ENCODE data around the gene SND1.

- TF ChIP-seq, protein P1, sequence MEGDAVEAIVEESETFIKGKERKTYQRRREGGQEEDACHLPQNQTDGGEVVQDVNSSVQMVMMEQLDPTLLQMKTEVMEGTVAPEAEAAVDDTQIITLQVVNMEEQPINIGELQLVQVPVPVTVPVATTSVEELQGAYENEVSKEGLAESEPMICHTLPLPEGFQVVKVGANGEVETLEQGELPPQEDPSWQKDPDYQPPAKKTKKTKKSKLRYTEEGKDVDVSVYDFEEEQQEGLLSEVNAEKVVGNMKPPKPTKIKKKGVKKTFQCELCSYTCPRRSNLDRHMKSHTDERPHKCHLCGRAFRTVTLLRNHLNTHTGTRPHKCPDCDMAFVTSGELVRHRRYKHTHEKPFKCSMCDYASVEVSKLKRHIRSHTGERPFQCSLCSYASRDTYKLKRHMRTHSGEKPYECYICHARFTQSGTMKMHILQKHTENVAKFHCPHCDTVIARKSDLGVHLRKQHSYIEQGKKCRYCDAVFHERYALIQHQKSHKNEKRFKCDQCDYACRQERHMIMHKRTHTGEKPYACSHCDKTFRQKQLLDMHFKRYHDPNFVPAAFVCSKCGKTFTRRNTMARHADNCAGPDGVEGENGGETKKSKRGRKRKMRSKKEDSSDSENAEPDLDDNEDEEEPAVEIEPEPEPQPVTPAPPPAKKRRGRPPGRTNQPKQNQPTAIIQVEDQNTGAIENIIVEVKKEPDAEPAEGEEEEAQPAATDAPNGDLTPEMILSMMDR (IDR thresholded peaks at IDR 0.05) = no peak
- no peak for TF ChIP-seq EZH2 (IDR thresholded peaks at IDR 0.05; ENCODE audit: borderline replicate concordance, insufficient read depth, low read depth, low read length, poor library complexity, severe bottlenecking)
Observed at GRCh38 chr7:127905021-127905420, 253.0 kb downstream of the SND1 start.

Measured in B cell (primary cell).